ENCODE data around the gene KIAA0040. TPM values are rescaled to one million over a fixed set of nuclear protein-coding genes. Genes with fewer than 3 reads are reported as not detected.

The KIAA0040 gene
- total RNA-seq, 1 experiment from 2014 or later = 32.4 TPM

DNA sequence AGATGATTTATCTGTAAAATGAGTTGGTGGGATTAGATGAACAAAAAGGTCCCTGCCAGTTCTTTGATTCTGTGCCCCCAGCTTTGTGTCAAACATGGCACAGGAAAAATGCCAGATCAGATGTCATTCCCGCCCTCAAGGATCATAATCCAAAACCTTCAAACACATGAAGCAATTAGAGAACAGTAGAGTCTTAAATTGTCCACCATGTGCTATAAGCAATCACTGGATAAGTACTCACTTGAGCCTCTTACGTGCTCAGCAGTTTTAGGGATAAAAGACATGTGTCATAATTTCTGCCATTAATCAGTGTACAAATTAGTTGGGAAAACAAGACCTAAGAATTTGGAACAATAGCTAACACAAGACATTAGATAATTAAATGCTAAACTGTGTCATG lies 15.4 kb upstream of the KIAA0040 start:
- ChIA-PET RAD21 (ENCODE audit: low non-redundant PET in 1 of 2, low total read pairs in 2 of 2, uncharacterized antibody in 2 of 2, unreplicated experiment in 2 of 2) (no interaction called here), CTCF (interaction anchor here (1.0 kb wide), 1 partner anchor 56 kb away, joined by 3 read pairs; no protein-coding TSS in a partner anchor), POLR2A (no interaction called here)
- intact Hi-C loops (cut with micrococcal nuclease) = no loop called here
- Histone ChIP-seq H3K4me1 (ENCODE audit: control insufficient read depth in 1 of 2, insufficient read depth in 2 of 2, low read length in 2 of 2) (no peaks in the 10 kb centered on the region; a peak in 1 of 4 replicates), H2AFZ (ENCODE audit: low read depth, low read length, poor library complexity, severe bottlenecking) (no peak overlapping the region), H3K4me3 (replicated peaks in 1 of 2; ENCODE audit: low read depth in 1 of 2, low read length in 2 of 2) (no peak overlapping the region), H3K4me2 (ENCODE audit: low read length) (no peak overlapping the region), H3K79me2 (ENCODE audit: insufficient read depth, low read length) (no peaks in the 10 kb centered on the region), H3K27me3 (ENCODE audit: insufficient read depth, low read length) (no peaks in the 10 kb centered on the region), H3K9ac (ENCODE audit: low read length) (no peak overlapping the region), H3K27ac (ENCODE audit: low read depth, low read length) (no peak overlapping the region), H4K20me1 (ENCODE audit: insufficient read depth) (no peaks in the 10 kb centered on the region), H3K9me3 (ENCODE audit: control insufficient read depth in 1 of 2, insufficient read depth in 1 of 2, low read depth in 1 of 2, low read length in 2 of 2) (no peaks in the 10 kb centered on the region), H3K9me2 (ENCODE audit: insufficient read depth) (no peaks in the 10 kb centered on the region), H3K36me3 (ENCODE audit: control insufficient read depth in 1 of 2, insufficient read depth in 2 of 2, low read length in 2 of 2) (no peaks in the 10 kb centered on the region)
- no TSS peak for BruUV-seq (replicated peaks)
- TF ChIP-seq FOSL1 (IDR thresholded peaks at IDR 0.05; ENCODE audit: low read depth) (no peak), EZH2 (IDR thresholded peaks at IDR 0.05) (no peak), POLR2A (IDR thresholded peaks at IDR 0.05; ENCODE audit: borderline replicate concordance, extremely low read depth, insufficient read depth, insufficient read length) (no peak), POLR2AphosphoS5 (IDR thresholded peaks at IDR 0.05; ENCODE audit: low read depth, low read length) (no peak)
- TF ChIP-seq, protein P1, sequence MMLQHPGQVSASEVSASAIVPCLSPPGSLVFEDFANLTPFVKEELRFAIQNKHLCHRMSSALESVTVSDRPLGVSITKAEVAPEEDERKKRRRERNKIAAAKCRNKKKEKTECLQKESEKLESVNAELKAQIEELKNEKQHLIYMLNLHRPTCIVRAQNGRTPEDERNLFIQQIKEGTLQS (IDR thresholded peaks at IDR 0.05) = no peak
- ATAC-seq (no peak), DNase-seq (ENCODE audit: low read depth, low spot score) (no peak)

DNA sequence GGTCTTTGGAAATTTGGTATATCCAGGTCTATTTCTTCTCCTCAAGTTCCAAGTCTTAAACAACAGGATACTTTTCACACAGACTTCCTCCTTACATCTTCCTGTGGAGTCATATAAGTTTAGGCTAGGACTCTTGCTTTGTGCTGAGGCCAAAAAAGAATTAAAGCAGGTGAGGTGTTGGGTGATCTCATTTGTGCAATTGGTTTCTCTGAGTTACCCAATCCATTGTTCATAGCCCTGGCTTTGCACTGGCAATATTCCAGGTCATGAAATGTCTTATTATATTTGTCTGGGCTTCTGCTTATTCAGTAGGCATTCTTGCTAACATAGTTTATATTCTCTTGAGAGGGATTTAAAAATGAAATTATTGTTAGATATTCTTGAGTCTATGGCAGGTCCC lies 14.1 kb upstream of the KIAA0040 start:
- BruUV-seq (replicated peaks) = no TSS peak
- POLR2A ChIA-PET = no interaction called here

More for the DNA sequence above, 14.1 kb upstream of the KIAA0040 start:
- Histone ChIP-seq H4K20me1 (ENCODE audit: insufficient read depth) (no peaks in the 10 kb centered on the region), H3K9me3 (ENCODE audit: control insufficient read depth in 1 of 2, insufficient read depth in 1 of 2, low read depth in 1 of 2, low read length in 2 of 2) (no peaks in the 10 kb centered on the region), H3K4me3 (replicated peaks in 1 of 2; ENCODE audit: low read depth in 1 of 2, low read length in 2 of 2) (no peak overlapping the region), H3K9me2 (ENCODE audit: insufficient read depth) (no peaks in the 10 kb centered on the region), H3K36me3 (ENCODE audit: control insufficient read depth in 1 of 2, insufficient read depth in 2 of 2, low read length in 2 of 2) (no peaks in the 10 kb centered on the region), H3K4me2 (ENCODE audit: low read length) (no peak overlapping the region), H3K9ac (ENCODE audit: low read length) (no peak overlapping the region), H3K4me1 (ENCODE audit: control insufficient read depth in 1 of 2, insufficient read depth in 2 of 2, low read length in 2 of 2) (no peaks in the 10 kb centered on the region; a peak in 1 of 4 replicates), H2AFZ (ENCODE audit: low read depth, low read length, poor library complexity, severe bottlenecking) (no peak overlapping the region), H3K27me3 (ENCODE audit: insufficient read depth, low read length) (no peaks in the 10 kb centered on the region), H3K79me2 (ENCODE audit: insufficient read depth, low read length) (no peaks in the 10 kb centered on the region), H3K27ac (ENCODE audit: low read depth, low read length) (no peak overlapping the region)
- TF ChIP-seq JUND (IDR thresholded peaks at IDR 0.05) (no peak), CEBPB (IDR thresholded peaks at IDR 0.05; ENCODE audit: low read depth) (0 out of 2 replicates have a peak, but pooled peaks have one; percentile 21)
- ATAC-seq = no peak
- intact Hi-C loops (cut with micrococcal nuclease) = no loop called here
- CTCF ChIA-PET = no interaction called here
- no peak for DNase-seq (ENCODE audit: low read depth, low spot score)
- RAD21 ChIA-PET (ENCODE audit: low non-redundant PET in 1 of 2, low total read pairs in 2 of 2, uncharacterized antibody in 2 of 2, unreplicated experiment in 2 of 2) = no interaction called here

All from HCT116 (cell line).